Esophagus muscularis mucosa (tissue), 4 donors: ENCODE data around the gene FEM1A.

Experiments used
- CTCF ChIP-seq, 3 experiments: fragments of 200-600 bp in 2 of 3; fragments of 450-650 bp in 1 of 3; sonication (generic) in 2 of 3; IDR thresholded peaks; one replicate each; pipeline ENCODE4 v1.5.1; 2017 to 2019; ENCODE audit warnings: antibody characterized with exemption in 3 of 3, mild to moderate bottlenecking in 2 of 3, moderate library complexity in 1 of 3
- EP300 ChIP-seq: sonication (generic); formaldehyde crosslinking; IDR thresholded peaks from one replicate; pipeline ENCODE4 v1.6.1; 2017; ENCODE audit warnings: antibody characterized with exemption
- POLR2AphosphoS5 ChIP-seq, 2 donors: sonication (generic); formaldehyde crosslinking; IDR thresholded peaks; one replicate each; pipeline ENCODE4 v1.6.1; 2017; ENCODE audit warnings: antibody characterized with exemption in 2 of 2

DNA sequence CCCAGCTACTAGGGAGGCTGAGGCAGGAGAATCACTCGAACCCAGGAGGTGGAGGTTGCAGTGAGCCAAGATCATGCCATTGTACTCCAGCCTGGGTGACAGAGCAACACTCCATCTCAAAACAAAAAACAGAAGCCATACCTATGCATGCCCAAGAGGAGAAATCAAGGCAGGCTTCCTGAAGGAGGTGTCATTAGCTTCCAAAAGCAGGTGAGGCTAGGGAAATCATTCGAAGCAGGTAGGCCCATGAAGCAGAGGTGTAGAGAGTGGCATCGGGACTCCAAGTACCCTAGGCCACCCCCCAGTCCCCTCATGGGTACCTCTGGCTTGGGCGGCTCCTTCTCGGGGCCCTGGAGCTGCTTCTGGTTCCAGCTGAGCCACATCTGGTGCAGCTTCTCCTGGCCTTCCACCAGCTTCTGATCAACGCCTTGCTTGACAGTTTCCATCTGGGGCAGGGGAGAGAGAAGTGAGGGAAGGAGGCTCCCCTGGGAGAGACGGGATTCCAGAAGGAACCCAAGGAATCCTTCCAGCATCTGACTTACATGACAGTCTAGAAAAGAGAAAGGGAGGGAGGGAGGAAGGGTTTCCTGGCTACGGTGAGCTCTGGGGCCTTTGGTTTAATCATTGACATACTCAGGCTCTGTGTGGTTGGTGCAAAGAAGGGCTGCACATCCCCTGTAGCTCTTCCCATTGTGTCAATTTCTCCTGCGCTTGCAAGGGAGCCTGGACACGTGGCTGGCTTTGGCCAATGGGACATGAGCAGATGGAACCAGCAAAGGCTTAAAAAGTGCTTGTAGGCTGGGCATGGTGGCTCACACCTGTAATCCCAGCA is 53.0 kb downstream of the FEM1A start:
- TF ChIP-seq CTCF (IDR thresholded peaks at IDR 0.05) (no peak), EP300 (no peak), POLR2AphosphoS5 (IDR thresholded peaks at IDR 0.05) (peak; percentile 45 to 57)
